ENCODE results near the gene CTBP1.

DNA sequence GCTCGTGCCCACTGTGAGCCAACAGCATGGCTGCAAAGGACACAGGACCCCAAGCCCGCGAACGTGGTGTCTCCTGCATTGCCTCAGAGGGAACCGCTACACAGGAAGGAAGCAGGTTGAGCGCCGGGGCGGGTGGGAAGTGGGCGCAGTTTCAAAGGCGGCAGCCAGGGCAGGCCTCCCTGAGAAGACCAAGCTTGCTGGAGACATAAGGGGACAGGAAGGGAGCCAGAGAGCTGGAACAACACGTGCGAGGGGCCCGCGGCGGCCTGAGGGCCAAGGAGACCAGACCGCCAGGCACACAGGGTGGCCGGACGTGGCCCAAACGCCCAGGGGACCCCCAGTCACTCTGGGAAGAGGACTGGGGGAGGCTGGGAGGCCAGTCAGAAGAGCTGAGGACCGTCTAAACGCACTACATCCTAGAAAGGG lies 32.0 kb downstream of the CTBP1 start:
- TF ChIP-seq, protein P1, sequence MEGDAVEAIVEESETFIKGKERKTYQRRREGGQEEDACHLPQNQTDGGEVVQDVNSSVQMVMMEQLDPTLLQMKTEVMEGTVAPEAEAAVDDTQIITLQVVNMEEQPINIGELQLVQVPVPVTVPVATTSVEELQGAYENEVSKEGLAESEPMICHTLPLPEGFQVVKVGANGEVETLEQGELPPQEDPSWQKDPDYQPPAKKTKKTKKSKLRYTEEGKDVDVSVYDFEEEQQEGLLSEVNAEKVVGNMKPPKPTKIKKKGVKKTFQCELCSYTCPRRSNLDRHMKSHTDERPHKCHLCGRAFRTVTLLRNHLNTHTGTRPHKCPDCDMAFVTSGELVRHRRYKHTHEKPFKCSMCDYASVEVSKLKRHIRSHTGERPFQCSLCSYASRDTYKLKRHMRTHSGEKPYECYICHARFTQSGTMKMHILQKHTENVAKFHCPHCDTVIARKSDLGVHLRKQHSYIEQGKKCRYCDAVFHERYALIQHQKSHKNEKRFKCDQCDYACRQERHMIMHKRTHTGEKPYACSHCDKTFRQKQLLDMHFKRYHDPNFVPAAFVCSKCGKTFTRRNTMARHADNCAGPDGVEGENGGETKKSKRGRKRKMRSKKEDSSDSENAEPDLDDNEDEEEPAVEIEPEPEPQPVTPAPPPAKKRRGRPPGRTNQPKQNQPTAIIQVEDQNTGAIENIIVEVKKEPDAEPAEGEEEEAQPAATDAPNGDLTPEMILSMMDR (IDR thresholded peaks at IDR 0.05; ENCODE audit: low read depth, low read length), result no peak
- TF ChIP-seq EZH2phosphoT487 (IDR thresholded peaks at IDR 0.05; ENCODE audit: low read depth), result no peak
